Measurements from ENCODE around the gene PTPRD.

PTPRD gene

DNA sequence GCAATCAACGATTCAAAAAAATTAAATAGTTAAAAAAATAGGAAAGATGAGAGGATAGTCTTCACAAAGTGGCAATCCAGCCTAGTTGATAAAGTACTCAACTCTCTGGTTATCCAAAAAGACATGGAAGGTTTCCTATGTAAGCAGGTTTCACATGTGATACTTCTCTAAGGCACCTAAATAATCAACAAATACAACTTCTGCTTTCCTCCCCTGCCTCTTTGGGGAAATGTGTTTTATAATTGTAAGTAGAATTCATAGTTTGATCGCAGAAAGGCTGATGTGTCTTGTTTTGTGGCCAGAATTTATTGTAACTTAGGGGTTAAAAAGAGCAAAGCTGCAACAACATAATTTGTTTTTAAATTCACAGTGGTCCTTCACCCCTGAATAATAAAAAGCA, 1957.7 kb downstream of the PTPRD start:
- Histone ChIP-seq H3K27ac (ENCODE audit: extremely low read depth, low read depth, low read length) (no peak overlapping the region), H3K4me1 (ENCODE audit: control insufficient read depth, insufficient read depth, low read length) (no peaks in the 10 kb centered on the region), H3K9me3 (ENCODE audit: control insufficient read depth, insufficient read depth, low read depth, low read length) (no peaks in the 10 kb centered on the region), H3K4me3 (ENCODE audit: low read depth, low read length) (no peak overlapping the region), H3K36me3 (ENCODE audit: control insufficient read depth in 2 of 2, insufficient read depth in 1 of 2, low read length in 2 of 2) (no peaks in the 10 kb centered on the region)
- CTCF ChIA-PET, result no interaction called here
- POLR2A ChIA-PET, result no interaction called here
- TF ChIP-seq SP2 (tag by site-specific recombination; IDR thresholded peaks at IDR 0.05) (no peak), ZNF341 (tag by site-specific recombination; IDR thresholded peaks at IDR 0.05; ENCODE audit: low read depth) (no peak), ZNF777 (tag by site-specific recombination; IDR thresholded peaks at IDR 0.05; ENCODE audit: borderline replicate concordance) (no peak), ZNF416 (tag by site-specific recombination; IDR thresholded peaks at IDR 0.05) (no peak), BCL6B (tag by site-specific recombination; IDR thresholded peaks at IDR 0.05) (no peak), ZNF138 (tag by site-specific recombination; IDR thresholded peaks at IDR 0.05; ENCODE audit: borderline replicate concordance) (no peak), ZNF843 (tag by site-specific recombination; IDR thresholded peaks at IDR 0.05) (no peak), ZNF530 (tag by site-specific recombination; IDR thresholded peaks at IDR 0.05; ENCODE audit: low read depth) (no peak), ZNF830 (tag by site-specific recombination; IDR thresholded peaks at IDR 0.05; ENCODE audit: low read depth) (no peak), ZNF580 (tag by site-specific recombination; IDR thresholded peaks at IDR 0.05) (no peak), KLF10 (tag by site-specific recombination; IDR thresholded peaks at IDR 0.05) (no peak), ZNF837 (tag by site-specific recombination; IDR thresholded peaks at IDR 0.05) (no peak), ZNF302 (tag by site-specific recombination; IDR thresholded peaks at IDR 0.05; ENCODE audit: low read depth) (no peak), ZNF23 (tag by site-specific recombination; IDR thresholded peaks at IDR 0.05; ENCODE audit: borderline replicate concordance) (no peak)
- TF ChIP-seq, protein P1, sequence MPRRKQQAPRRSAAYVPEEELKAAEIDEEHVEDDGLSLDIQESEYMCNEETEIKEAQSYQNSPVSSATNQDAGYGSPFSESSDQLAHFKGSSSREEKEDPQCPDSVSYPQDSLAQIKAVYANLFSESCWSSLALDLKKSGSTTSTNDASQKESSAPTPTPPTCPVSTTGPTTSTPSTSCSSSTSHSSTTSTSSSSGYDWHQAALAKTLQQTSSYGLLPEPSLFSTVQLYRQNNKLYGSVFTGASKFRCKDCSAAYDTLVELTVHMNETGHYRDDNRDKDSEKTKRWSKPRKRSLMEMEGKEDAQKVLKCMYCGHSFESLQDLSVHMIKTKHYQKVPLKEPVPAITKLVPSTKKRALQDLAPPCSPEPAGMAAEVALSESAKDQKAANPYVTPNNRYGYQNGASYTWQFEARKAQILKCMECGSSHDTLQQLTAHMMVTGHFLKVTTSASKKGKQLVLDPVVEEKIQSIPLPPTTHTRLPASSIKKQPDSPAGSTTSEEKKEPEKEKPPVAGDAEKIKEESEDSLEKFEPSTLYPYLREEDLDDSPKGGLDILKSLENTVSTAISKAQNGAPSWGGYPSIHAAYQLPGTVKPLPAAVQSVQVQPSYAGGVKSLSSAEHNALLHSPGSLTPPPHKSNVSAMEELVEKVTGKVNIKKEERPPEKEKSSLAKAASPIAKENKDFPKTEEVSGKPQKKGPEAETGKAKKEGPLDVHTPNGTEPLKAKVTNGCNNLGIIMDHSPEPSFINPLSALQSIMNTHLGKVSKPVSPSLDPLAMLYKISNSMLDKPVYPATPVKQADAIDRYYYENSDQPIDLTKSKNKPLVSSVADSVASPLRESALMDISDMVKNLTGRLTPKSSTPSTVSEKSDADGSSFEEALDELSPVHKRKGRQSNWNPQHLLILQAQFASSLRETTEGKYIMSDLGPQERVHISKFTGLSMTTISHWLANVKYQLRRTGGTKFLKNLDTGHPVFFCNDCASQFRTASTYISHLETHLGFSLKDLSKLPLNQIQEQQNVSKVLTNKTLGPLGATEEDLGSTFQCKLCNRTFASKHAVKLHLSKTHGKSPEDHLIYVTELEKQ (tag by site-specific recombination; IDR thresholded peaks at IDR 0.05; ENCODE audit: borderline replicate concordance), result no peak
- TF ChIP-seq, protein P2, sequence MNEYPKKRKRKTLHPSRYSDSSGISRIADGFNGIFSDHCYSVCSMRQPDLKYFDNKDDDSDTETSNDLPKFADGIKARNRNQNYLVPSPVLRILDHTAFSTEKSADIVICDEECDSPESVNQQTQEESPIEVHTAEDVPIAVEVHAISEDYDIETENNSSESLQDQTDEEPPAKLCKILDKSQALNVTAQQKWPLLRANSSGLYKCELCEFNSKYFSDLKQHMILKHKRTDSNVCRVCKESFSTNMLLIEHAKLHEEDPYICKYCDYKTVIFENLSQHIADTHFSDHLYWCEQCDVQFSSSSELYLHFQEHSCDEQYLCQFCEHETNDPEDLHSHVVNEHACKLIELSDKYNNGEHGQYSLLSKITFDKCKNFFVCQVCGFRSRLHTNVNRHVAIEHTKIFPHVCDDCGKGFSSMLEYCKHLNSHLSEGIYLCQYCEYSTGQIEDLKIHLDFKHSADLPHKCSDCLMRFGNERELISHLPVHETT (tag by site-specific recombination; IDR thresholded peaks at IDR 0.05), result no peak
- TF ChIP-seq, protein P3, sequence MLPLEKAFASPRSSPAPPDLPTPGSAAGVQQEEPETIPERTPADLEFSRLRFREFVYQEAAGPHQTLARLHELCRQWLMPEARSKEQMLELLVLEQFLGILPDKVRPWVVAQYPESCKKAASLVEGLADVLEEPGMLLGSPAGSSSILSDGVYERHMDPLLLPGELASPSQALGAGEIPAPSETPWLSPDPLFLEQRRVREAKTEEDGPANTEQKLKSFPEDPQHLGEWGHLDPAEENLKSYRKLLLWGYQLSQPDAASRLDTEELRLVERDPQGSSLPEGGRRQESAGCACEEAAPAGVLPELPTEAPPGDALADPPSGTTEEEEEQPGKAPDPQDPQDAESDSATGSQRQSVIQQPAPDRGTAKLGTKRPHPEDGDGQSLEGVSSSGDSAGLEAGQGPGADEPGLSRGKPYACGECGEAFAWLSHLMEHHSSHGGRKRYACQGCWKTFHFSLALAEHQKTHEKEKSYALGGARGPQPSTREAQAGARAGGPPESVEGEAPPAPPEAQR (tag by site-specific recombination; IDR thresholded peaks at IDR 0.05), result no peak
- TF ChIP-seq, protein P4, sequence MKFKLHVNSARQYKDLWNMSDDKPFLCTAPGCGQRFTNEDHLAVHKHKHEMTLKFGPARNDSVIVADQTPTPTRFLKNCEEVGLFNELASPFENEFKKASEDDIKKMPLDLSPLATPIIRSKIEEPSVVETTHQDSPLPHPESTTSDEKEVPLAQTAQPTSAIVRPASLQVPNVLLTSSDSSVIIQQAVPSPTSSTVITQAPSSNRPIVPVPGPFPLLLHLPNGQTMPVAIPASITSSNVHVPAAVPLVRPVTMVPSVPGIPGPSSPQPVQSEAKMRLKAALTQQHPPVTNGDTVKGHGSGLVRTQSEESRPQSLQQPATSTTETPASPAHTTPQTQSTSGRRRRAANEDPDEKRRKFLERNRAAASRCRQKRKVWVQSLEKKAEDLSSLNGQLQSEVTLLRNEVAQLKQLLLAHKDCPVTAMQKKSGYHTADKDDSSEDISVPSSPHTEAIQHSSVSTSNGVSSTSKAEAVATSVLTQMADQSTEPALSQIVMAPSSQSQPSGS (tag by site-specific recombination; IDR thresholded peaks at IDR 0.05; ENCODE audit: low read depth), result no peak
- TF ChIP-seq, protein P5, sequence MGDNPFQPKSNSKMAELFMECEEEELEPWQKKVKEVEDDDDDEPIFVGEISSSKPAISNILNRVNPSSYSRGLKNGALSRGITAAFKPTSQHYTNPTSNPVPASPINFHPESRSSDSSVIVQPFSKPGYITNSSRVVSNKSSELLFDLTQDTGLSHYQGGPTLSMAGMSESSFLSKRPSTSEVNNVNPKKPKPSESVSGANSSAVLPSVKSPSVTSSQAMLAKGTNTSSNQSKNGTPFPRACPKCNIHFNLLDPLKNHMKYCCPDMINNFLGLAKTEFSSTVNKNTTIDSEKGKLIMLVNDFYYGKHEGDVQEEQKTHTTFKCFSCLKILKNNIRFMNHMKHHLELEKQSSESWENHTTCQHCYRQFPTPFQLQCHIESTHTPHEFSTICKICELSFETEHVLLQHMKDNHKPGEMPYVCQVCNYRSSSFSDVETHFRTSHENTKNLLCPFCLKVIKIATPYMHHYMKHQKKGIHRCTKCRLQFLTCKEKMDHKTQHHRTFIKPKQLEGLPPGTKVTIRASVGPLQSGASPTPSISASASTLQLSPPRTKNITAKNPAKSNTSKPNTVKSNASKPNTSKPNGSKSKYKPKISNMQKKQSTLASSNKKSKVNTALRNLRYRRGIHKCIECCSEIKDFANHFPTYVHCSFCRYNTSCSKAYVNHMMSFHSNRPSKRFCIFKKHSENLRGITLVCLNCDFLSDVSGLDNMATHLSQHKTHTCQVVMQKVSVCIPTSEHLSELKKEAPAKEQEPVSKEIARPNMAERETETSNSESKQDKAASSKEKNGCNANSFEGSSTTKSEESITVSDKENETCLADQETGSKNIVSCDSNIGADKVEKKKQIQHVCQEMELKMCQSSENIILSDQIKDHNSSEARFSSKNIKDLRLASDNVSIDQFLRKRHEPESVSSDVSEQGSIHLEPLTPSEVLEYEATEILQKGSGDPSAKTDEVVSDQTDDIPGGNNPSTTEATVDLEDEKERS (tag by site-specific recombination; IDR thresholded peaks at IDR 0.05), result no peak
- TF ChIP-seq, protein P6, sequence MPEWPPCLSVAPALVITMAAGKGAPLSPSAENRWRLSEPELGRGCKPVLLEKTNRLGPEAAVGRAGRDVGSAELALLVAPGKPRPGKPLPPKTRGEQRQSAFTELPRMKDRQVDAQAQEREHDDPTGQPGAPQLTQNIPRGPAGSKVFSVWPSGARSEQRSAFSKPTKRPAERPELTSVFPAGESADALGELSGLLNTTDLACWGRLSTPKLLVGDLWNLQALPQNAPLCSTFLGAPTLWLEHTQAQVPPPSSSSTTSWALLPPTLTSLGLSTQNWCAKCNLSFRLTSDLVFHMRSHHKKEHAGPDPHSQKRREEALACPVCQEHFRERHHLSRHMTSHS (tag by site-specific recombination; IDR thresholded peaks at IDR 0.05), result no peak
